HG03460 (cell line): ENCODE results near the gene ABCB1.
"Not testable (repeated sequence)": the region's sequence is repeated elsewhere in the genome, so short reads cannot be mapped to it uniquely, and the experiment has no call there.

Experiments
- ATAC-seq: cut with Tn5 transposase; IDR thresholded peaks from one replicate; pipeline ENCODE4 v1.9.1; 2021; ENCODE audit not compliant: unreplicated experiment

ABCB1 gene

GRCh38 chr7:87474533-87475358, 125.9 kb downstream of the ABCB1 start:
- ATAC-seq: peak; percentile 72

GRCh38 chr7:87473986-87474385, 126.7 kb downstream of the ABCB1 start:
- ATAC-seq: peak; percentile 10

GRCh38 chr7:87473192-87473591, 127.5 kb downstream of the ABCB1 start:
- ATAC-seq: no peak

GRCh38 chr7:87471473-87471872, 129.2 kb downstream of the ABCB1 start:
- ATAC-seq: no peak

GRCh38 chr7:87469204-87469603, 131.5 kb downstream of the ABCB1 start:
- ATAC-seq: not testable (repeated sequence)

GRCh38 chr7:87465534-87465880, 135.2 kb downstream of the ABCB1 start:
- ATAC-seq: not testable (repeated sequence)

- not testable (repeated sequence) for ATAC-seq
These were observed 135.7 kb downstream of the ABCB1 start for GRCh38 chr7:87464830-87465533.

- no peak for ATAC-seq
These were observed 136.7 kb downstream of the ABCB1 start for GRCh38 chr7:87463982-87464381.

GRCh38 chr7:87460444-87460843, 140.2 kb downstream of the ABCB1 start:
- not testable (repeated sequence) for ATAC-seq

- ATAC-seq: no peak
These were observed 140.7 kb downstream of the ABCB1 start for GRCh38 chr7:87459941-87460340.

- no peak for ATAC-seq
These were observed 142.5 kb downstream of the ABCB1 start for GRCh38 chr7:87458148-87458547.

GRCh38 chr7:87456247-87456646, 144.4 kb downstream of the ABCB1 start:
- ATAC-seq: no peak
